Forelimb muscle (tissue), 1 donor: ENCODE measurements around the gene MRPS34. TPM values are rescaled to one million over a fixed set of nuclear protein-coding genes. Genes with fewer than 3 reads are reported as not detected.

ENCODE experiments used
- DNase-seq: peaks from one replicate; pipeline ENCODE4 v3.0.0-alpha.2; 2013; ENCODE audit warnings: low read depth
- polyA plus RNA-seq: library from polyadenylated mRNA; unstranded; fragments of 120-200 nt; gene quantifications from one replicate; pipeline ENCODE4 v1.2.1, GENCODE V29; 2013; ENCODE audit not compliant: insufficient read length

MRPS34 gene
- polyA plus RNA-seq, 1 donor, result 42.5 TPM

GRCh38 chr16:1770328-1771187, 2.4 kb downstream of the MRPS34 start:
- no peak for DNase-seq

- no peak for DNase-seq
Observed at GRCh38 chr16:1769402-1770300, 3.3 kb downstream of the MRPS34 start.

GRCh38 chr16:1768767-1769401, 4.0 kb downstream of the MRPS34 start:
- DNase-seq, result no peak

GRCh38 chr16:1768061-1768766, 4.7 kb downstream of the MRPS34 start:
- no peak for DNase-seq

GRCh38 chr16:1767116-1767994, 5.6 kb downstream of the MRPS34 start:
- no peak for DNase-seq

GRCh38 chr16:1766701-1767100, 6.2 kb downstream of the MRPS34 start:
- no peak for DNase-seq

- no peak for DNase-seq
Observed at GRCh38 chr16:1766231-1766630, 6.7 kb downstream of the MRPS34 start.

- no peak for DNase-seq
Observed at GRCh38 chr16:1765826-1766225, 7.1 kb downstream of the MRPS34 start.

- DNase-seq, result no peak
Observed at GRCh38 chr16:1764971-1765370, 8.0 kb downstream of the MRPS34 start.

- no peak for DNase-seq
Observed at GRCh38 chr16:1763521-1764511, 9.1 kb downstream of the MRPS34 start.

GRCh38 chr16:1762879-1763520, 9.9 kb downstream of the MRPS34 start:
- no peak for DNase-seq

- DNase-seq, result no peak
Observed at GRCh38 chr16:1762196-1762878, 10.6 kb downstream of the MRPS34 start.

GRCh38 chr16:1761751-1762150, 11.2 kb downstream of the MRPS34 start:
- DNase-seq, result no peak

- no peak for DNase-seq
Observed at GRCh38 chr16:1760911-1761310, 12.0 kb downstream of the MRPS34 start.

- no peak for DNase-seq
Observed at GRCh38 chr16:1759511-1759910, 13.4 kb downstream of the MRPS34 start.

- no peak for DNase-seq
Observed at GRCh38 chr16:1758923-1759322, 14.0 kb downstream of the MRPS34 start.

GRCh38 chr16:1757714-1758461, 15.0 kb downstream of the MRPS34 start:
- no peak for DNase-seq
